Left lung (tissue), 10 donors: ENCODE data around the gene CATSPER4. TPM values are rescaled to one million over a fixed set of nuclear protein-coding genes. Genes with fewer than 3 reads are reported as not detected.
A peak's percentile ranks its signal among the peaks of the same experiment; 100 is the strongest.

Experiments
- ATAC-seq: fragments of 200-7000 bp; cut with Tn5 transposase; one replicate; pipeline ENCODE4 v1.9.1; 2020; ENCODE audit warnings: moderate library complexity
- DNase-seq, 4 donors: peaks; one replicate each; pipeline ENCODE4 v3.0.0-alpha.2; 2013 to 2020
- H3K27ac ChIP-seq, 2 donors: fragments of 200-600 bp; sonication (generic) in 1 of 2; one replicate each; pipeline versions ENCODE4 v1.5.0 to v1.8.0; 2020 to 2021
- H3K27me3 ChIP-seq, 2 donors: fragments of 200-600 bp; sonication (generic) in 1 of 2; one replicate each; pipeline versions ENCODE4 v1.5.0 to v1.8.0; 2020 to 2021
- H3K36me3 ChIP-seq, 2 donors: fragments of 200-600 bp; sonication (generic) in 1 of 2; one replicate each; pipeline versions ENCODE4 v1.5.0 to v1.8.0; 2020 to 2021
- H3K4me1 ChIP-seq, 2 donors: fragments of 200-600 bp; one replicate each; pipeline ENCODE4 v1.8.0; 2021
- H3K4me3 ChIP-seq, 2 donors: fragments of 200-600 bp; sonication (generic) in 1 of 2; one replicate each; pipeline versions ENCODE4 v1.5.0 to v1.8.0; 2020 to 2021; ENCODE audit warnings: mild to moderate bottlenecking in 1 of 2
- H3K9me3 ChIP-seq, 2 donors: fragments of 200-600 bp; sonication (generic) in 1 of 2; one replicate each; pipeline versions ENCODE4 v1.5.0 to v1.8.0; 2020 to 2021
- CTCF ChIP-seq, 2 donors: fragments of 200-600 bp; sonication (generic) in 1 of 2; IDR thresholded peaks; one replicate each; pipeline versions ENCODE4 v1.5.0 to v1.8.0; 2021; ENCODE audit warnings: antibody characterized with exemption in 2 of 2
- intact Hi-C, 2 donors: fragments of 100-400 bp; cut with DNase I; formaldehyde crosslinking; loops; one replicate each; pipeline versions ENCODE4 v1.11.2 to v1.14.2; 2022
- polyA plus RNA-seq, 6 donors: library from polyadenylated mRNA; unstranded; fragments of 120-200 nt; gene quantifications; one replicate each; pipeline ENCODE4 v1.2.1, GENCODE V29; 2013; ENCODE audit not compliant: insufficient read length in 6 of 6
- total RNA-seq, 2 donors: library from RNA; stranded (reverse); fragmentation: NEBNext Ultra II Directional; extraction: Animal tissue kit (Norgen Biotek cat#: 25700); gene quantifications; one replicate each; pipeline ENCODE4 v1.2.1, GENCODE V29; 2021
- donor health status: DM: no; HTN: yes; CAD: no.
- donor health status: DM: no; HTN: no; CAD: no.

CATSPER4 gene
- total and polyA plus RNA-seq, 8 donors, result 0.11 to 0.13 TPM; not detected in 6

- Histone ChIP-seq H3K4me1 (peaks cover 5 to 28% of the 10 kb centered on the region in 2 donors), H3K27me3 (no peaks in the 10 kb centered on the region), H3K36me3 (no peaks in the 10 kb centered on the region), H3K9me3 (no peaks in the 10 kb centered on the region), H3K27ac (peak overlapping the region; percentile 89 to 92), H3K4me3 (peak overlapping the region; percentile 72 to 79)
- no peak for TF ChIP-seq CTCF (IDR thresholded peaks at IDR 0.05)
- DNase-seq (peak in 2 of 4 donors; percentile 16 to 35), ATAC-seq (peak; percentile 1)
- intact Hi-C loops, result no loop called here
Observed at GRCh38 chr1:26234644-26235370, 44.4 kb downstream of the CATSPER4 start.

GRCh38 chr1:26237230-26237966, 47.0 kb downstream of the CATSPER4 start:
- Histone ChIP-seq H3K4me3 (no peak overlapping the region), H3K36me3 (peaks cover 0 to 3% of the 10 kb centered on the region in 2 donors), H3K4me1 (peaks cover 5 to 28% of the 10 kb centered on the region in 2 donors), H3K27ac (peak overlapping the region in 1 of 2 donors; percentile 34), H3K27me3 (no peaks in the 10 kb centered on the region), H3K9me3 (no peaks in the 10 kb centered on the region)
- no peak for ATAC-seq
- intact Hi-C loops, result no loop called here
- TF ChIP-seq CTCF (IDR thresholded peaks at IDR 0.05), result no peak
- no peak for DNase-seq

- Histone ChIP-seq H3K4me1 (peaks cover 4 to 20% of the 10 kb centered on the region in 2 donors), H3K9me3 (no peaks in the 10 kb centered on the region), H3K4me3 (no peak overlapping the region), H3K27me3 (no peaks in the 10 kb centered on the region), H3K27ac (no peak overlapping the region), H3K36me3 (peaks cover 0 to 14% of the 10 kb centered on the region in 2 donors)
- ATAC-seq (no peak), DNase-seq (no peak)
- no peak for TF ChIP-seq CTCF (IDR thresholded peaks at IDR 0.05)
- intact Hi-C loops, result no loop called here
Observed at GRCh38 chr1:26239936-26240335, 49.5 kb downstream of the CATSPER4 start.

Other genes starting within 250 kb of the CATSPER4 start
- gene PAFAH2, start 192.5 kb upstream of the CATSPER4 start, total RNA-seq, result 10 to 100 TPM; 13.6 to 25.2 TPM
- 10 to 100 TPM; 11.7 to 17.5 (median 12.9) TPM for gene PAFAH2, start 192.5 kb upstream of the CATSPER4 start, polyA plus RNA-seq
- gene EXTL1, start 168.8 kb upstream of the CATSPER4 start, total RNA-seq, result 1 to 10 TPM in 1 of 2 donors, under 1 TPM in 1; 0.13 to 1.0 TPM
- gene EXTL1, start 168.8 kb upstream of the CATSPER4 start, polyA plus RNA-seq, result under 1 TPM; 0.71 to 0.90 (median 0.79) TPM
- gene SLC30A2, start 144.5 kb upstream of the CATSPER4 start, total RNA-seq, result under 1 TPM in 1 of 2 donors, not detected in 1; 0.15 TPM
- under 1 TPM; 0.14 to 0.29 (median 0.27) TPM for gene SLC30A2, start 144.5 kb upstream of the CATSPER4 start, polyA plus RNA-seq
- under 1 TPM; 0.15 to 0.26 TPM for gene TRIM63, start 123.0 kb upstream of the CATSPER4 start, total RNA-seq
- 1 to 10 TPM in 2 of 6 donors, under 1 TPM in 1, not detected in 3; 0.29 to 1.8 (median 1.2) TPM for gene TRIM63, start 123.0 kb upstream of the CATSPER4 start, polyA plus RNA-seq
- gene PDIK1L, start 78.8 kb upstream of the CATSPER4 start, total RNA-seq, result 10 to 100 TPM in 1 of 2 donors, 1 to 10 TPM in 1; 7.0 to 12.7 TPM
- gene PDIK1L, start 78.8 kb upstream of the CATSPER4 start, polyA plus RNA-seq, result 10 to 100 TPM; 20.6 to 26.0 (median 23.2) TPM
- 1 to 10 TPM; 2.3 to 5.1 TPM for gene FAM110D, start 31.5 kb upstream of the CATSPER4 start, total RNA-seq
- 1 to 10 TPM; 1.0 to 2.2 (median 1.4) TPM for gene FAM110D, start 31.5 kb upstream of the CATSPER4 start, polyA plus RNA-seq
- gene C1orf232, start 21.6 kb upstream of the CATSPER4 start, total RNA-seq, result not detected
- not detected for gene C1orf232, start 21.6 kb upstream of the CATSPER4 start, polyA plus RNA-seq
- gene ZNF593, start 20.7 kb upstream of the CATSPER4 start, total RNA-seq, result 10 to 100 TPM; 23.2 to 32.2 TPM
- gene ZNF593, start 20.7 kb upstream of the CATSPER4 start, polyA plus RNA-seq, result 10 to 100 TPM in 5 of 6 donors, 1 to 10 TPM in 1; 8.7 to 18.1 (median 13.7) TPM
- not detected for gene ZNF593OS, start 18.8 kb upstream of the CATSPER4 start, total RNA-seq
- 1 to 10 TPM; 1.0 to 3.2 (median 1.2) TPM for gene ZNF593OS, start 18.8 kb upstream of the CATSPER4 start, polyA plus RNA-seq
- 10 to 100 TPM; 17.2 to 32.9 TPM for gene CNKSR1, start 13.1 kb upstream of the CATSPER4 start, total RNA-seq
- 10 to 100 TPM; 15.8 to 25.5 (median 22.5) TPM for gene CNKSR1, start 13.1 kb upstream of the CATSPER4 start, polyA plus RNA-seq
- gene CEP85, start 43.6 kb downstream of the CATSPER4 start, total RNA-seq, result 10 to 100 TPM; 12.1 to 13.6 TPM
- 10 to 100 TPM; 20.8 to 24.8 (median 21.7) TPM for gene CEP85, start 43.6 kb downstream of the CATSPER4 start, polyA plus RNA-seq
- gene SH3BGRL3, start 89.5 kb downstream of the CATSPER4 start, total RNA-seq, result 100 to 1,000 TPM; 210 to 347 TPM
- gene SH3BGRL3, start 89.5 kb downstream of the CATSPER4 start, polyA plus RNA-seq, result 100 to 1,000 TPM in 4 of 6 donors, 10 to 100 TPM in 2; 90.4 to 120 (median 106) TPM
- gene UBXN11, start 116.0 kb downstream of the CATSPER4 start, total RNA-seq, result 10 to 100 TPM; 24.0 to 43.1 TPM
- gene UBXN11, start 116.0 kb downstream of the CATSPER4 start, polyA plus RNA-seq, result 10 to 100 TPM; 23.0 to 29.7 (median 26.1) TPM
- gene CD52, start 127.4 kb downstream of the CATSPER4 start, total RNA-seq, result 100 to 1,000 TPM in 1 of 2 donors, 10 to 100 TPM in 1; 96.7 to 170 TPM
- 1 to 10 TPM; 2.6 to 6.4 (median 5.8) TPM for gene CD52, start 127.4 kb downstream of the CATSPER4 start, polyA plus RNA-seq
- 1 to 10 TPM; 2.0 to 7.6 TPM for gene CRYBG2, start 163.5 kb downstream of the CATSPER4 start, total RNA-seq
- gene CRYBG2, start 163.5 kb downstream of the CATSPER4 start, polyA plus RNA-seq, result 1 to 10 TPM in 5 of 6 donors, under 1 TPM in 1; 0.94 to 2.4 (median 1.4) TPM
- gene ZNF683, start 182.1 kb downstream of the CATSPER4 start, total RNA-seq, result under 1 TPM; 0.47 to 0.86 TPM
- gene ZNF683, start 182.1 kb downstream of the CATSPER4 start, polyA plus RNA-seq, result under 1 TPM in 5 of 6 donors, not detected in 1; 0.09 to 0.22 (median 0.18) TPM
- gene LIN28A, start 220.2 kb downstream of the CATSPER4 start, total RNA-seq, result not detected
- gene LIN28A, start 220.2 kb downstream of the CATSPER4 start, polyA plus RNA-seq, result under 1 TPM; 0.06 to 0.11 (median 0.10) TPM
- 10 to 100 TPM; 49.6 to 56.0 TPM for gene DHDDS, start 241.7 kb downstream of the CATSPER4 start, total RNA-seq
- gene DHDDS, start 241.7 kb downstream of the CATSPER4 start, polyA plus RNA-seq, result 10 to 100 TPM; 34.5 to 39.0 (median 35.3) TPM